ENCODE data around the gene USP40.

USP40 gene

DNA sequence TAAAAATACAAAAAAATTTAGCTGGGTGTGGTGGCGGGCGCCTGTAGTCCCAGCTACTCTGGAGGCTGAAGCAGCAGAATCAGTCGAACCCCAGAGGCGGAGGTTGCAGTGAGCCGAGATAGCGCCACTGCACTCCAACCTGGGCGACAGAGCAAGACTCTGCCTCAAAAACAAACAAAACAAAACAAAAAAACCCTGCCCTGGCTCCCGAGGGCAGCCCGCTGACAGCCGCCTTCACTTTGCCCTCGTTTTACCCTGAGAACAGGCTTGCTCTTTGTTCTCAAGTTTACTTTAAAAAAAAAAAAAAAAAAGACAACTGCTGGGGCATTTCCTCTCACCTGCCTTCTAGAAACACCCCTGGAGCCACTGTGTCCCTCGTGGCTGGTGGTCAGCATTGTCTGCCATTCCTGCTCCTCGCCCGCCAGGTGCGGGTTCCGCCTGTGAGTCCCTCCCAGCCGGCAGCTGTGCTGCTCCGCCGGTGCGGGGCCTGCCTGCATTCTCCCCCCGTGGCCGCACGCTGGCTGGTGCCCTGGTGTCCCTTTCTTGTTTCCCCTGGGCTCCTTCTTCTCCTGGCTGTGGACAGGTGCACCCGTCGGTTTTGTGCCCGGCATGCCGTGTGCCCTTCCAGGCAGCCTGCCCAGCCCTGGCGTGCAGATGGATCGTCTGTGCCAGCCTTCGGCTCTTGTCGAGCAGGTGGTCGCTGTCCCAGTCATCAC lies 105.7 kb downstream of the USP40 start:
- no peak overlapping the region for H3K4me3 ChIP-seq (ENCODE audit: low read depth, low read length)
- no peak for DNase-seq (ENCODE audit: low read depth)
- TF ChIP-seq, protein P1, sequence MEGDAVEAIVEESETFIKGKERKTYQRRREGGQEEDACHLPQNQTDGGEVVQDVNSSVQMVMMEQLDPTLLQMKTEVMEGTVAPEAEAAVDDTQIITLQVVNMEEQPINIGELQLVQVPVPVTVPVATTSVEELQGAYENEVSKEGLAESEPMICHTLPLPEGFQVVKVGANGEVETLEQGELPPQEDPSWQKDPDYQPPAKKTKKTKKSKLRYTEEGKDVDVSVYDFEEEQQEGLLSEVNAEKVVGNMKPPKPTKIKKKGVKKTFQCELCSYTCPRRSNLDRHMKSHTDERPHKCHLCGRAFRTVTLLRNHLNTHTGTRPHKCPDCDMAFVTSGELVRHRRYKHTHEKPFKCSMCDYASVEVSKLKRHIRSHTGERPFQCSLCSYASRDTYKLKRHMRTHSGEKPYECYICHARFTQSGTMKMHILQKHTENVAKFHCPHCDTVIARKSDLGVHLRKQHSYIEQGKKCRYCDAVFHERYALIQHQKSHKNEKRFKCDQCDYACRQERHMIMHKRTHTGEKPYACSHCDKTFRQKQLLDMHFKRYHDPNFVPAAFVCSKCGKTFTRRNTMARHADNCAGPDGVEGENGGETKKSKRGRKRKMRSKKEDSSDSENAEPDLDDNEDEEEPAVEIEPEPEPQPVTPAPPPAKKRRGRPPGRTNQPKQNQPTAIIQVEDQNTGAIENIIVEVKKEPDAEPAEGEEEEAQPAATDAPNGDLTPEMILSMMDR (IDR thresholded peaks at IDR 0.05; ENCODE audit: control insufficient read depth, extremely low read depth, insufficient read depth) = no peak

DNA sequence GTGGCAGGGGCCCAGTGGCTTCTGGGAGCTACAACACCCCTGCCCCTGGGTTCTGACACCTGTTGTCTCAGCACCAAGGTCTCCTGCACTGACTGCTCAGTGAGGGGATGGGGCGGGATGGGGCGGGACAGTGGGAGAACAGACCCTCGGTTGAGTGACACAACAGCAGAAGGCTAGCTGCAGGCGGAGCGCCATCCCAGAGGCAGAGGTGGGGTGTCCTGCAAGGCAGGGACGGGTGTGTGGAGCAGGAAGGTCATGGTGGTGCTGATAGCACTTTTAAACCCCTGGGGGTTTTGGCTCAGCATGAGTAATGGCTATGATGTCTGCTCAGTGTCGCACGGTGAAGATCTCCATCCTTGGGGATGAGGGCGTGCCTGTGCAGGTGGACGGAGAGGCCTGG lies 107.2 kb downstream of the USP40 start:
- DNase-seq (ENCODE audit: low read depth) = no peak
- TF ChIP-seq, protein P1 (IDR thresholded peaks at IDR 0.05; ENCODE audit: control insufficient read depth, extremely low read depth, insufficient read depth) = no peak
- no peak overlapping the region for H3K4me3 ChIP-seq (ENCODE audit: low read depth, low read length)

DNA sequence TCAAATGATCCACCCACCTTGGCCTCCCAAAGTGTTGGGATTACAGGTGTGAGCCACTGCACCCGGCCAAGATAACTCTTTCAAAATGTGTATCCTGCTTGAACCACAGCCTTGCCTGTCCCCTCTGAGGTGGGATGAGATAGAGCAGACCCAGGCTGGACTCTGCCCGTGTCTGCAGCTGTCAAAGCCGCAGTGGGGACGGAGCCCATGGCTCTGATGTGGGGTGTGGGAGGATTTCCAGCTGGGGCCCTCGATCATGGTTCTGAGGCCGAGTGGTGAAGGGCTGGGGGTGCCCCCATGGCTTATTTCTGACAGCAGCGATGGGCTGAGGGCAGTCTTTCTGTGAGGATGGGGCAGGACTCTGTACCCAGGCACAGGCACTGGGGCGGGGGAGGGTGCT lies 107.8 kb downstream of the USP40 start:
- no peak overlapping the region for H3K4me3 ChIP-seq (ENCODE audit: low read depth, low read length)
- no peak for DNase-seq (ENCODE audit: low read depth)
- TF ChIP-seq, protein P1 (IDR thresholded peaks at IDR 0.05; ENCODE audit: control insufficient read depth, extremely low read depth, insufficient read depth) = no peak

DNA sequence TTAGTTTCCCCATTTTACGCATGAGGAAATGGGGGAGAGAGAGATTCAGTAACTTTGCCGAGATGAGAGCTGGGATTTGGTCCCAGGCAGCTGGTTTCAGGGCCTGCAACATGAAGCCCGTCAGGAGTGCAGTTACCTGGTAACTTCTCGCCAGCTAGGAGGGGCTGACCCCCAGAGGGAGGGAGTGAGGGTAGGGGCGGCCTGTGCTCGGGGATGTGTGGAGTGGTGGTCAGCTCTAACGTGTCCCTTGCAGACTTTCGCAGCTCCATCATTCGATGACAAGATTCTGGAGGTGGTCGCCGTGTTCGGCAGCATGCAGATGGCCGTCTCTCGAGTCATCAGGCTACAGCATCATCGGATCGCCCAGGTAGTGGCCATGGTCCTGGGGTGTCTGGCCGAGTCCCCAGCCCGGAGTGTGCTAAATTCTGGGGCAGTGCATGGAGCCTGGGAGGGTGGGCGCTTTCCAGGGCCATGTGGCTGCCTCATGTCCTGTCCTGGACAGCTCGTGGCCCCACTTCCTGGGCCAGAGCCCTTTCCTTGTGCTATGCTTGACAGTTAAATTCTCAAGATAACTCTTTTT lies 108.5 kb downstream of the USP40 start:
- DNase-seq (ENCODE audit: low read depth) = no peak
- TF ChIP-seq, protein P1 (IDR thresholded peaks at IDR 0.05; ENCODE audit: control insufficient read depth, extremely low read depth, insufficient read depth) = no peak
- H3K4me3 ChIP-seq (ENCODE audit: low read depth, low read length) = no peak overlapping the region

GRCh38 chr2:233457356-233457755 lies 109.2 kb downstream of the USP40 start:
- DNase-seq (ENCODE audit: low read depth) = no peak
- TF ChIP-seq, protein P1 (IDR thresholded peaks at IDR 0.05; ENCODE audit: control insufficient read depth, extremely low read depth, insufficient read depth) = no peak
- H3K4me3 ChIP-seq (ENCODE audit: low read depth, low read length) = no peak overlapping the region

GRCh38 chr2:233456934-233457333 lies 109.6 kb downstream of the USP40 start:
- no peak for DNase-seq (ENCODE audit: low read depth)
- no peak overlapping the region for H3K4me3 ChIP-seq (ENCODE audit: low read depth, low read length)
- TF ChIP-seq, protein P1 (IDR thresholded peaks at IDR 0.05; ENCODE audit: control insufficient read depth, extremely low read depth, insufficient read depth) = no peak

DNA sequence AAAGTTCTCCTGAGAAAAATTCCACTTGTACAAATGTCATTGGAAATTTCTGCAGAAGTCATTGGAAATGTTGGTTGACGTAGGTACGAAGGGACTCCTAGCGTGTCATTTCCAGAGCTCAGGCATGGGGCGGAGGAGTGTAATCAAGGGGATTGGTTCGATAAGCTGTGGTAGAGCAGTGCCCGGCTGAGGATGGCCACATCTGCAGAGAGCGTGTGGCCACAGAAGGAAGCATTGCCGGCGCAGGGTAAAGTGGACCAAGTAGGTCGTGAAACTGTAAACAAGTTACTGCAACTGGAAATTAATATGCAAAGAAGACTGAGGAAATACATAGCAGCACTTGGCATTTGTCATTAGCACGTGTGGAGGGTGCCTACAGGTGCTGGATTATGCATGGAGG lies 110.5 kb downstream of the USP40 start:
- H3K4me3 ChIP-seq (ENCODE audit: low read depth, low read length) = no peak overlapping the region
- TF ChIP-seq, protein P1 (IDR thresholded peaks at IDR 0.05; ENCODE audit: control insufficient read depth, extremely low read depth, insufficient read depth) = no peak
- no peak for DNase-seq (ENCODE audit: low read depth)

Data from LNCaP clone FGC (cell line).